Activated CD4-positive, alpha-beta T cell treated with anti-CD3 and anti-CD28 coated beads, Interleukin-2, amount 50 U/mL, for 4 hours (primary cell): ENCODE results near the gene APOOL.

Experiments used
- DNase-seq, 2 experiments: peaks; one replicate each; pipeline ENCODE4 v3.0.0-alpha.2; 2020

Gene APOOL

GRCh38 chrX:85089321-85089840 is 85.7 kb downstream of the APOOL start:
- no peak for DNase-seq

GRCh38 chrX:85107407-85107806 is 103.7 kb downstream of the APOOL start:
- no peak for DNase-seq

GRCh38 chrX:85108165-85108564 is 104.5 kb downstream of the APOOL start:
- DNase-seq = no peak

GRCh38 chrX:85109235-85109634 is 105.6 kb downstream of the APOOL start:
- no peak for DNase-seq

GRCh38 chrX:85111347-85111746 is 107.7 kb downstream of the APOOL start:
- DNase-seq = no peak

GRCh38 chrX:85112293-85112692 is 108.6 kb downstream of the APOOL start:
- DNase-seq = no peak

- no peak for DNase-seq
These were observed 110.1 kb downstream of the APOOL start for GRCh38 chrX:85113746-85114145.

GRCh38 chrX:85114171-85114570 is 110.5 kb downstream of the APOOL start:
- no peak for DNase-seq

- DNase-seq = no peak
These were observed 111.1 kb downstream of the APOOL start for GRCh38 chrX:85114776-85115175.

- DNase-seq = no peak
These were observed 111.6 kb downstream of the APOOL start for GRCh38 chrX:85115252-85115651.

GRCh38 chrX:85136409-85136808 is 132.7 kb downstream of the APOOL start:
- no peak for DNase-seq

GRCh38 chrX:85139422-85139821 is 135.7 kb downstream of the APOOL start:
- DNase-seq = no peak

- DNase-seq = no peak
These were observed 137.3 kb downstream of the APOOL start for GRCh38 chrX:85140964-85141363.
